ENCODE results near the gene PDPN. TPM values are rescaled to one million over a fixed set of nuclear protein-coding genes. Genes with fewer than 3 reads are reported as not detected.
A peak's percentile ranks its signal among the peaks of the same experiment; 100 is the strongest.

PDPN gene
- total RNA-seq, 2 donors from 2014 or later: 17.3 to 28.9 TPM

DNA sequence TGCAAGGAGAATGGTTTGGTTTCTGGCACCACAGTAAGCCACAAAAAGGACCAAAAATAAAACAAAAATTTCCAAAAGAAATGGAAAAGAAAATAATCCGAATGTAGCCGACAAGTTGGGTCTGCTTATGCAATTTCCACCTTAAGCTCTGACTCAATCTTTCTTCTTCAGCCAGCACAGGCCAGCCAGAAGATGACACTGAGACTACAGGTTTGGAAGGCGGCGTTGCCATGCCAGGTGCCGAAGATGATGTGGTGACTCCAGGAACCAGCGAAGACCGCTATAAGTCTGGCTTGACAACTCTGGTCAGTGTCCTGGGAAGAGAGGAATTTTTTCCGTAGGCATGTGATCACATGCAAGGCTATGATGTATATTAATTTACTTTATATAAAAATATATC lies 23.4 kb downstream of the PDPN start:
- Histone ChIP-seq H3K4me1 (no peaks in the 10 kb centered on the region), H3K9me3 (no peaks in the 10 kb centered on the region), H3K27me3 (no peaks in the 10 kb centered on the region), H3K36me3 (peaks cover 14% of the 10 kb centered on the region), H3K27ac (no peak overlapping the region), H3K4me3 (no peak overlapping the region)
- no peak for DNase-seq (ENCODE audit: low spot score)
- TF ChIP-seq, protein P1, sequence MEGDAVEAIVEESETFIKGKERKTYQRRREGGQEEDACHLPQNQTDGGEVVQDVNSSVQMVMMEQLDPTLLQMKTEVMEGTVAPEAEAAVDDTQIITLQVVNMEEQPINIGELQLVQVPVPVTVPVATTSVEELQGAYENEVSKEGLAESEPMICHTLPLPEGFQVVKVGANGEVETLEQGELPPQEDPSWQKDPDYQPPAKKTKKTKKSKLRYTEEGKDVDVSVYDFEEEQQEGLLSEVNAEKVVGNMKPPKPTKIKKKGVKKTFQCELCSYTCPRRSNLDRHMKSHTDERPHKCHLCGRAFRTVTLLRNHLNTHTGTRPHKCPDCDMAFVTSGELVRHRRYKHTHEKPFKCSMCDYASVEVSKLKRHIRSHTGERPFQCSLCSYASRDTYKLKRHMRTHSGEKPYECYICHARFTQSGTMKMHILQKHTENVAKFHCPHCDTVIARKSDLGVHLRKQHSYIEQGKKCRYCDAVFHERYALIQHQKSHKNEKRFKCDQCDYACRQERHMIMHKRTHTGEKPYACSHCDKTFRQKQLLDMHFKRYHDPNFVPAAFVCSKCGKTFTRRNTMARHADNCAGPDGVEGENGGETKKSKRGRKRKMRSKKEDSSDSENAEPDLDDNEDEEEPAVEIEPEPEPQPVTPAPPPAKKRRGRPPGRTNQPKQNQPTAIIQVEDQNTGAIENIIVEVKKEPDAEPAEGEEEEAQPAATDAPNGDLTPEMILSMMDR (IDR thresholded peaks at IDR 0.05): no peak

DNA sequence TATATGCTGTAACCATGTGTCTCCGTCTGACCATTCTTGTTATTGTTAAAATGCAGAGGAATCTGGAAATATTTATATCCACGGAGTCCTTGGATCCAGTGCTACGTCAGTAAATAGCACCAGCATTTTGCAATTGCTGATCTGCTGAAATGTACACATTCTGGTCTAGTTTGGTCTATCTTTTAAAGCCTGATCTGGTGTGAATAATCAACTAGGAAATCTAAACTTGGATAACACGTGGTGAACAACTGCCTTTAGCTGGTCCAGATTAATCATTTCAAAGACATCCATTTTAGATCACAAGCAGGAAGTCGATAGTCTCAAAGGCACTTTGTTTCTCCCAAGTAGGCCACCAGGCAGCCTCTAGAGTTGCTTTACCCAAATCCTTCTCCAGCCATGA lies 32.6 kb downstream of the PDPN start:
- Histone ChIP-seq H3K4me1 (peaks cover 0 to 13% of the 10 kb centered on the region in 2 donors), H3K27ac (no peak overlapping the region), H3K36me3 (no peaks in the 10 kb centered on the region), H3K4me3 (no peak overlapping the region), H3K9me3 (no peaks in the 10 kb centered on the region), H3K27me3 (no peaks in the 10 kb centered on the region)
- no peak for DNase-seq (ENCODE audit: low spot score)
- TF ChIP-seq, protein P1 (IDR thresholded peaks at IDR 0.05): no peak

DNA sequence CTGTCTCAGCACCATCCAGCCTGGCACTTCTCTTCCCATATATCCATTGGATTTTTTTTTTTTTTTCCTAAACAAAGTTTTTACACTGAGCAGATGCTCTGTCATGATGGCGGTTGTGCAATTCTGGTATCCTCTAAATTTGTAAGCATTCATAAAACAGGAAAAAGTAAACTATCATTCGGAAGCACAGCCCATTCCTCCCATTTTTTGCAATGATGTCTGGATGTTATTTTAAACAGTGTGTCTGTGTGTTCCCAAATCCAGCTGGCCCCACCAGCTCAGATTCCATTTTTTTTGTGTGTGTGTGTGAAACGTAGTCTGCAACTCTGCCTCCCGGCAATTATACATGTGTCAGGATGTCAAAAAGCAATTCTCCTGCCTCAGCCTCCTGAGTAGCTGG lies 33.5 kb downstream of the PDPN start:
- TF ChIP-seq, protein P1 (IDR thresholded peaks at IDR 0.05): no peak
- no peaks in the 10 kb centered on the region for H3K9me3 ChIP-seq
- DNase-seq (ENCODE audit: low spot score): no peak
- H3K27ac ChIP-seq: no peak overlapping the region
- no peaks in the 10 kb centered on the region for H3K27me3 ChIP-seq
- H3K4me1 ChIP-seq: peaks cover 0 to 13% of the 10 kb centered on the region in 2 donors
- H3K4me3 ChIP-seq: no peak overlapping the region
- H3K36me3 ChIP-seq: no peaks in the 10 kb centered on the region

DNA sequence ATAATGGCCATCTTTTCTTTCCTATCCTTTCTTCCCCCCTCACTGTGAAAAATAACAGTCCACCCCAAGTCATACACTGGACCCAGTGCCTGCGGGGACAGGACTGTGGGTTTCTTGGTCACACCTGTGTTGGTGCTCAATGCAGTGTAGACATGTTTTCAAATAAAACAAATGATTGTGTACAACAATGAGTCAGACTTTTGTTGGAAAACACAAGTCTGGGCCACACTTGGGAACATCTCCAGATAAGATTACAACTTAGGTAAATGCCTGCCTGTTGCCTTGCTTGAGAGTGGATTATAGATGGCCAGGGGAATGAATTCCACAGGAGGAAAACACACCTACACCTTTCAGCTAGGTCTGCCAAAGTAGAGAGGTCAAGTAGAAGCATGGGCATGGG lies 34.1 kb downstream of the PDPN start:
- no peak for DNase-seq (ENCODE audit: low spot score)
- no peaks in the 10 kb centered on the region for H3K36me3 ChIP-seq
- no peak overlapping the region for H3K27ac ChIP-seq
- H3K4me3 ChIP-seq: no peak overlapping the region
- H3K9me3 ChIP-seq: no peaks in the 10 kb centered on the region
- H3K4me1 ChIP-seq: peaks cover 0 to 13% of the 10 kb centered on the region in 2 donors
- TF ChIP-seq, protein P1 (IDR thresholded peaks at IDR 0.05): no peak
- H3K27me3 ChIP-seq: no peaks in the 10 kb centered on the region

DNA sequence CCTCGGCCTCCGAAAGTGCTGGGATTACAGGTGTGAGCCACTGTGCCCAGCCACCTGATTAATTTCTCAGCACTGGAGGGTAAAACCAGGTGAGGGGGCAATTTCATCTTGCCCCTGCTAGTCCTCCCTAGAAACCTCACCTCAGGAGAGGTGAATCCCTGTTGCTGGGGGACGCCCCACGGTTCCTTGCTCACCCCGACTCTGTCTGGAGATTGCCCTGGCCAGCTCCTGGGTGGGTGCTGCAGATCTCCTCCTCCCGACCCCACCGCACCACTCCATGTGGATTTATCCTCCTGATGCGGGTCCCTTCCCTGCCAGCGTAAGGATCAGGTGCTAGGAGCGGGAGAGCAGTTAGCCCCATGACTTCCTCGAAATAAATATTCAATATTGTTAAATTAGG lies 34.9 kb downstream of the PDPN start:
- no peaks in the 10 kb centered on the region for H3K9me3 ChIP-seq
- H3K27ac ChIP-seq: no peak overlapping the region
- no peak for DNase-seq (ENCODE audit: low spot score)
- H3K36me3 ChIP-seq: no peaks in the 10 kb centered on the region
- H3K4me1 ChIP-seq: peaks cover 0 to 13% of the 10 kb centered on the region in 2 donors
- TF ChIP-seq, protein P1 (IDR thresholded peaks at IDR 0.05): no peak
- H3K4me3 ChIP-seq: no peak overlapping the region
- no peaks in the 10 kb centered on the region for H3K27me3 ChIP-seq

DNA sequence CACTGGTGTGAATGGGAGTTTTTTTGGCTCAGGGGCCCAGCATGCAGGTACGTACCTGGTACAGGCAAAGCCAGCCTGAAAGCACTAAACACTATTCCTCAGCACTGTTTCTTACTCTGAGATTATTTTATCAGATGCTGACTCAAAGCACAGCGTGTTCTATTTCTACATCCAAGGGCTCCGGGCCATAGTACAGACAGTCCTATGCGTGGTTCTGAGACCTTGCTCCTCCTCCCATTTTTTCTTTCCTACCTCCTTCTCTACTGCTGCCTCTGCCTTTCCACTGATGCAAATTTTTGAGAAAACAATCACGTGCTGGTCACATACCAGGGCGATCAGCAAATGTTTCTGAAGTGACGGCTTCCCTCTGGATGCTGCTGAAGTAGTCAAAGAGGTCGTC lies 36.3 kb downstream of the PDPN start:
- Histone ChIP-seq H3K27me3 (no peaks in the 10 kb centered on the region), H3K4me1 (peaks cover 0 to 13% of the 10 kb centered on the region in 2 donors), H3K4me3 (no peak overlapping the region), H3K36me3 (no peaks in the 10 kb centered on the region), H3K27ac (peak overlapping the region in 1 of 2 donors; percentile 7), H3K9me3 (no peaks in the 10 kb centered on the region)
- TF ChIP-seq, protein P1 (IDR thresholded peaks at IDR 0.05): no peak
- DNase-seq (ENCODE audit: low spot score): no peak

All from right atrium auricular region (tissue), 2 donors.